Tibial nerve (tissue), 3 donors: ENCODE data around the gene SPG21.

Experiments
- POLR2A ChIP-seq, 2 donors: fragments of 450-650 bp; IDR thresholded peaks; one replicate each; pipeline ENCODE4 v1.6.1; 2017; ENCODE audit warnings: antibody characterized with exemption in 2 of 2, mild to moderate bottlenecking in 2 of 2, moderate library complexity in 2 of 2
- TF ChIP-seq, protein P1 (sequence below), 5 experiments: fragments of 200-600 bp in 3 of 5; fragments of 450-650 bp in 2 of 5; sonication (generic) in 3 of 5; IDR thresholded peaks; one replicate each; pipeline ENCODE4 v1.5.1; 2016 to 2019; ENCODE audit warnings: antibody characterized with exemption in 5 of 5, mild to moderate bottlenecking in 3 of 5, moderate library complexity in 2 of 5

DNA sequence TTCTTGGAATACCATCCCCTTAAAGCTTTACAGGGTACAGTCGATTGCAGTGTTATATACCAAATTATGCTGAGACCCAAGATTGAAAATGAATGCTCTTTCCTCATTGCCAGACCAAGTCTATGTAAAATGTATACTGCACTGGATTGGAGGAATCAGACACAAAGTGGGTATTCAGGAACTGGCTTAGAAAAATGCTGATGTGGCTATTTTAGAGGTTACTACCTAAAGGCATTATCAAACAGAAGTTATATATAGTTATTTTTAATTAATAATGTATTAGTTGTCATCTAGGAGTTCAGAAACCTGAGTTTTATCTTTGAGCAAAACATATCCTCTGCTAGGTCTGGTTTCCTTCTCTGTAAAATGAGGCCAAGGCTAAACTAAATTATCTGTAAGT lies 3.6 kb upstream of the SPG21 start:
- TF ChIP-seq, protein P1, sequence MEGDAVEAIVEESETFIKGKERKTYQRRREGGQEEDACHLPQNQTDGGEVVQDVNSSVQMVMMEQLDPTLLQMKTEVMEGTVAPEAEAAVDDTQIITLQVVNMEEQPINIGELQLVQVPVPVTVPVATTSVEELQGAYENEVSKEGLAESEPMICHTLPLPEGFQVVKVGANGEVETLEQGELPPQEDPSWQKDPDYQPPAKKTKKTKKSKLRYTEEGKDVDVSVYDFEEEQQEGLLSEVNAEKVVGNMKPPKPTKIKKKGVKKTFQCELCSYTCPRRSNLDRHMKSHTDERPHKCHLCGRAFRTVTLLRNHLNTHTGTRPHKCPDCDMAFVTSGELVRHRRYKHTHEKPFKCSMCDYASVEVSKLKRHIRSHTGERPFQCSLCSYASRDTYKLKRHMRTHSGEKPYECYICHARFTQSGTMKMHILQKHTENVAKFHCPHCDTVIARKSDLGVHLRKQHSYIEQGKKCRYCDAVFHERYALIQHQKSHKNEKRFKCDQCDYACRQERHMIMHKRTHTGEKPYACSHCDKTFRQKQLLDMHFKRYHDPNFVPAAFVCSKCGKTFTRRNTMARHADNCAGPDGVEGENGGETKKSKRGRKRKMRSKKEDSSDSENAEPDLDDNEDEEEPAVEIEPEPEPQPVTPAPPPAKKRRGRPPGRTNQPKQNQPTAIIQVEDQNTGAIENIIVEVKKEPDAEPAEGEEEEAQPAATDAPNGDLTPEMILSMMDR (IDR thresholded peaks at IDR 0.05) = no peak
- TF ChIP-seq POLR2A (IDR thresholded peaks at IDR 0.05) = no peak
